ENCODE results near the gene RIT2.
"Not testable (repeated sequence)": the region's sequence is repeated elsewhere in the genome, so short reads cannot be mapped to it uniquely, and the experiment has no call there.

RIT2 gene

DNA sequence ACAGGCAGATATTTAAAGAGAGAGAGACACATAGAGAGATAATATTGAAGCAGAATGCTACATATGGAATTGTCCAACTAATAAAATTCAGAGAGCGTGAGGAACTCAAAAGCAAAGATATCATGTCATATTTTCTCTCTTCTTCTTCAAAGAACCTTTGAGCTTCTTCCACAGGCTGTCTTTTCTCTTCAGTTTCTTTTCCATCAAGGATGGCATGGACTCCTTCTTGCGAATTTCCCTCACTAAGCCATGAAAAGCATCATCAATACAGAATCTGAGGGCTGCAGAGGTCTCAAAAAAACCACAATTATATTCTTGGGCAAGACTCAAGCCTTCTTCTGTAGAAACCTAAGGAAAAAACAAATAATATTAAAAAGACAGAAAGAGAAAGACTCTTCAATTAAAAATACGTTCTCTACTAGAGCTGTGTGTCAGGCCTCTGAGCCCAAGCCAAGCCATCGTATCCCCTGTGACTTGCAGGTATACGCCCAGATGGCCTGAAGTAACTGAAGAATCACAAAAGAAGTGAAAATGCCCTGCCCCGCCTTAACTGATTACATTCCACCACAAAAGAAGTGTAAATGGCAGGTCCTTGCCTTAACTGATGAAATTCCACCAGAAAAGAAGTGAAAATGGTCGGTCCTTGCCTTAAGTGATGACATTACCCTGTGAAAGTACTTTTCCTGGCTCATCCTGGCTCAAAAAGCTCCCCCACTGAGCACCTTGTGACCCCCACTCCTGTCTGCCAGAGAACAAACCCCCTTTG is 371.9 kb downstream of the RIT2 start:
- no peak for DNase-seq

DNA sequence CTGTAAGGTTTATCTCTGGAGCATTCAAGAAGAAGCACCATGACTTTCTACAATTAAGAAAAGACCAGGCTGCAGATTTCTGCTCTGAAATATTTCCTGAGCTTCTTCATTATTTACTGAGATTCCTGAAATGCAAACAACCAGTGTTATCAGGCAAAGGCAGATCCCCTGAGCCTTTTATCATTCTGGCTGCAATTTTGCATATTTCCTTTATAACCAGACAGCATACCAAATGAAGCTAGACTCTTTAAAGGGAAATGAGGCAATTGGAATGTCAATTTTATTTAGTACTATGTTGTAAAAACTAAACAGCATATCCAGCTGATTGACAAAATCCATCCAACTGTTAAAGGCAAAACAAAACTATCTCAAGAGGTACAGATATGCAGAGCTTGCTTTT is 372.5 kb downstream of the RIT2 start:
- no peak for DNase-seq

DNA sequence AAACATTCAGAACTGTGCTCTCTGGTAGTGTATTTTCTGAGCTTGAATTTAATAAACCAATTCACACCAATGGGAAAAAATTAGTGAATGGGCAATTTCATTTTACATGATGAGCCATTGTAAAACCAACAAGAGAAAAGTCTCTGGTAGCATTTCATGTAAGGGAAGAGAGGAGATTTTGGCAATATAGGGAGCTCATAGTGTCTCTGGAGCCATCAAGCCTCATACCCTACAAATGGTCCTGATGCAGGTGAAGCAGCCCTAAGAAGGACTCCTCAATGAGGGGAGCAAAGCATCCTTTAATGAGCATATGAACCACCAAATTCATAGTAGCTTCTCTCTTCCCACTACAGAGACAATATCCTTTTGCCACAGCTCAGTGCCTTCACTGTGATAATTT is 373.0 kb downstream of the RIT2 start:
- no peak for DNase-seq

DNA sequence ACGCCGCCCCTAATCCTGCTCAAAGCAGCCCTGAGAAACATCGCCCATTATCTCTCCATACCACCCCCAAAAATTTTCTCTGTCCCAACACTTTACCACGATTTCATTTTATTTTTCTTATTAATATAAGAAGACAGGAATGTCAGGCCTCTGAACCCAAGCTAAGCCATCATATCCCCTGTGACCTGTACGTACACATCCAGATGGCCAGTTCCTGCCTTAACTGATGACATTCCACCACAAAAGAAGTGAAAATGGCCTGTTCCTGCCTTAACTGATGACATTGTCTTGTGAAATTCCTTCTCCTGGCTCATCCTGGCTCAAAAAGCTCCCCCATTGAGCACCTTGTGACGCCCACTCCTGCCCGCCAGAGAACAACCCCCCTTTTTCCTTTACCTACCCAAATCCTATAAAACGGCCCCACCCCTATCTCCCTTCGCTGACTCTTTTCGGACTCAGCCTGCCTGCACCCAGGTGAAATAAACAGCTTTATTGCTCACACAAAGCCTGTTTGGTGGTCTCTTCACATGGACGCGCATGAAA is 373.6 kb downstream of the RIT2 start:
- DNase-seq = not testable (repeated sequence)

DNA sequence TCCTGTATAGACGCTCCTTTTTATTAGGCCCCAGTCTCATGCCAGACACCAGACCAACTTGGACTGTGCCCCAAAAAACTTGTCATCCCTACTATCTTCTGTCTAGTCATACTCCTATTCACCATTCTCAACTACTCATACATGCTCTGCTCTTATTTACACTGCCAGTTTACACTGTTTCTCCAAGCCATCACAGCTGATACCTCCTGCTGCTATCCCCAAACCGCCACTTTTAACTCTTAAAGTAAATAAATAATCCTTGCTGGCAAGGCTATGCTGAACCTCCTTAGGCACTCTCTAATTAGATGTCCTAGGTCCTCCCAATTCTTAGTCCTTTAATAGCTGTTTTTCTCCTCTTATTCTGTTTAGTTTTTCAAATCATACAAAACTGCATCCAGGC is 374.2 kb downstream of the RIT2 start:
- not testable (repeated sequence) for DNase-seq

DNA sequence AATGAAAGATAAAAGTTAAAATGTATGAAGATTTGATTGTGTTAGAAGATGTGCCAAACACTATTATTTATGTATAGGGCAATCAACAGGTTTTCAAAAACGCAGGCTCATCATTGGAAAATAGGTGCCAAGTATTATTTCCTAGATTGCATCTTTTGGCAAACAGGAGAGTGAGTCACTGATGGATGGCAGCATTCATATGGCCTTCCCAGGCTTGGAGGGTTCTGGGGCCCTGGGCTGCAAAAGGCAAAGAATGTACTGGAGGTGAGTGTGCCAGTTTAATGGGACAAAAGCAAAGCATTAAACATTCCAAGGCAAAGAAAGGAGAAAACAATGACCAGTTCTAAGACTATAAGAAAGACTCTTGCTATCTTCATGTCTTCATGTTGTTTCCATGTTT is 379.4 kb downstream of the RIT2 start:
- DNase-seq = no peak

DNA sequence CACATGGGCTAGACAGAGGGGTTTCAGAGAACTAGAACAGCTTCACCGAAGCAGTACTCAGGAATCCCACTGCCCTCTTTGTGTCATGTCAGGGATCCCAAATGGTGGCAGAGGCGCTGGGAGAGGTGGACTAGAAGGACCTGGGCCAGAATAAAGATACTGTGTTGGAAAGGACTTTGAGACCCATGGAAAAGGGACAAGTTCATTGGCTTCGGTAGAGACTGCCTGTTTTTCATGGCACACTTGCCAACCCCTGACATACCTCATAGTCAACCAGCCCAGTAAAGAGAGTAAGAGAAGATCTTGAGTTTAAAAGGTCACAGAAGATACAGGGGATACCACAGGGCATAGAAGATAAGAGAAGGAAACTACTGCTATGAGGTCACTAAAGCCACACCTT is 381.0 kb downstream of the RIT2 start:
- DNase-seq = no peak

DNA sequence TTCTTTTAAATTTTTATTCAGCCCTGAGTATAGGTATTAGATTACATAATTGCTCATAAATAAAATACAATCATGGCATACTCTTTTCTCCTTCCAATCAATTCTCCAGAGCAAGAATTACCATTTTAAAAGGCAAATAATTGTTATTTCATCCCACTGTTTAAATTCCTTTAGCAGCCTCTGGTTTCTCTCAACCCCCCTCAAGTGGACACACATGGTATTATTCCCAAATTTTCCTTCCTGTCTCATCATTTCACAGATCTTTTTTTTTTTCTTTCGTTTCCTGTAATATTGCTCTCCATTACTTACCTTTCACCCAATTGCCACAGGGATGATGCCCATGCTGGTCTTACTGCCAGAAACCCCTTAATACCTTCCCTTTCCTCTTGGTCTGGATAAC is 385.2 kb downstream of the RIT2 start:
- DNase-seq = no peak

DNA sequence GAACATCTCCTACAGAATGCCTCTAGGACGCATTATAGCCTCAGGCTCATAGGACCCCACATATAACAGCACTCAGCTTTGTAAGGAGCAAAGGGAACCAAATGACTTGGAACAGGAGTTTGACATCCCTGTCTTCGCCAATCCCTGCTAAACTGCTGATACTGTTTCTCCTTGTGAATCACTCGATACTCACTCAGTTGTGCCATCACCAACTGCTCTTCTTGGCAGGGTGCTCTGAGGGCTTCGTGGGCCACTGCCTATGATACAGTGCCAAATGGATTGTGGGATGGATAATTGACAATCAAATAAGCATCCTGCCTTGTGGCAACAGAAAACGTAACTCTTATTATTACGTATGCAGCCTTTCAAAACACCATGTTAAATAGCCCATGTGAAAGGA is 396.3 kb downstream of the RIT2 start:
- no peak for DNase-seq

DNA sequence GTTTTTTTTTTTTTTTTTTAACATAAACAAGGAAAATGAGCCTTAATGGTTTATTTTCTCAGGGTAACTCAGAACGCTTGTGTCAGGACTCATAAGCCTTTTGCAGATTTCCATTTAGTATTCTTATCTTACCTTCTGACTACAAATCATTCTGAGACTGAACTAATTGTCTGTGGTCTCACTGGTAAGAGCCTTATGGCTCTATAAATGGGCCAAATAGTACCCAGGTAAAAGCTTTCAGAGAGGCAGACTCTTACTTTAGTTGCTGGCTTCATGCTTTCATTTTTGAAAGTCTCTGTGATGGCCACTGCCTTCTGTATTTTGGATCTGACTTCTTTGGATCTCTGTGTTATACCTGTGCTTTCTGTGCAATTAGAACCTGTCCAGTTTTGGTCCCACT is 403.4 kb downstream of the RIT2 start:
- DNase-seq = no peak

DNA sequence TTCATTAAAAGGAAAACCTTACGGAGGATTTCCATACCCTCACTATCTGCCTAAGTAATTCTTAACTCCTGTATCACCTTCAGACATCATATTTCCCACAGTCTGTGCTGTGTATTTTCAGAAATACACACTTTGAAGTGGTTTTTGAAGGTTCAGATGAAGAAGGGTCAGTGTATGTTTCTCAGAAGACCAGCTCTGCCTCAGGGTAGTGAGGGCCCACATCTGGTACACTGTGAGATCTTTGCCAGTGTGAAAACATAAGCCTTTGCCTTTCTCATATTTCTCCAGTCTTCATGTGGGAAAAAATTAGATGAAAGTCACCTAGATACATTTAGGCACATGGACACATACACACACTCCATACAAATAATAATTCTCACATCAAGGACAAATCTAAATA is 408.4 kb downstream of the RIT2 start:
- DNase-seq = no peak

DNA sequence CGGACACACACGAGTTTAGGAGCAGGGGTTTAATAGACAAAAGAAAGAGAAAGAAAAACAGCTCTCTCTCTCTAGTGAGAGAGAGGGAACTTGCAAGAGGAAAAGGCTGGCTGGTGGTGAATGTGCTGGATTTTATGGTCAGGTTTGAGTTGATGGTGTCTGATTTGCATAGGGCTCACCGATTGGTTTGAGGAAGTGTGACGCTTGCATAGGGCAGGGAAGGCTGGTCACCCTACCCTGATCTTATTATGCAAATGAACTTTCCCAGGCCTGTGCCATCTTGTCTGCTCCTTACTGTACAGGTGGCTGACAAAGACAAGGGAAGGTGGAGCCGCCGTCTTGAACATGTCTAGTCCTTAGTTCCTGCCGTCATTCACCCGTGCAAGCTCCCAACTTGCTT is 408.9 kb downstream of the RIT2 start:
- no peak for DNase-seq

DNA sequence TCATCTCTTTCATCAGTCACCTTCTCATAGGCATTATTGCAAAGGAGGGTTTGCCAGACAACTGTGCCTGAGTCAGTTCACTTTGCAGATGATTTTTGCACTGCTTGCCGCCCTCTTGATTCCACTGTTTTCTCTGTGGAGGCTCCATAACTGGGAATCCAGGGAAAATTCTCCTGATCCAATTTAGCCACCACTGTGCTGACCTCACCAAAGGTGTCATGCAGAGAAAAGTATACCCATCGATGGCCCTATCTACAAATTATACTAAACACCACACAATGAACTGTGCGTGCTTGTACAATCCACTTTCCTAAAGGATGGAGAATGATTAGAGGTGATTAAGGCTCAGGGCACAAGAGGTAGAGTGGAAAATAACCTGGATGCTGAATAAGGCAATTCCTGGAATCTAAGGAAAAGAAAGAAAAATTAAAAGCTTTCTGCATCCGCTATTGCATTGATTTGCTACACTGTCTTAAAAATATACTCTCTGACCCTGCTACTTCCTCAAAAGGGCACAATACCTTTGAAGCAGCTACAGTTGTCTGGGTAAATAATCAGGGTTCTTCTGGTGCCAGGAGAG is 409.4 kb downstream of the RIT2 start:
- DNase-seq = no peak

Measured in activated CD4-positive, alpha-beta T cell treated with anti-CD3 and anti-CD28 coated beads, Interleukin-2, amount 50 U/mL, for 1 hour (primary cell).